A549 (cell line): ENCODE data around the gene ACTR5. TPM values are rescaled to one million over a fixed set of nuclear protein-coding genes. Genes with fewer than 3 reads are reported as not detected.
"Not testable (repeated sequence)": the region's sequence is repeated elsewhere in the genome, so short reads cannot be mapped to it uniquely, and the experiment has no call there.

ENCODE experiments used
- ATAC-seq, 2 experiments: fragments of 200-7000 bp in 1 of 2; fragments of >200 bp in 1 of 2; cut with Nextera tagmentation in 1 of 2; cut with Tn5 transposase in 1 of 2; 3 replicates each; pipeline versions ENCODE4 v1.8.0 to v1.9.1; 2018 to 2020; ENCODE audit warnings: mild to moderate bottlenecking in 1 of 2, moderate library complexity in 1 of 2
- CTCF ChIA-PET: fragments of 300-600 bp; sonication (Branson Sonifier 250); formaldehyde crosslinking; extraction: SDS; loops from one replicate; lab custom pipeline; 2021; ENCODE audit warnings: antibody characterized with exemption, inconsistent platforms; lab: Yijun Ruan, JAX
- POLR2A ChIA-PET: fragments of 350-600 bp; formaldehyde crosslinking; extraction: SDS; loops from one replicate; lab custom pipeline; 2021; ENCODE audit warnings: antibody characterized with exemption, inconsistent platforms; lab: Yijun Ruan, JAX
- DNase-seq, 2 experiments: peaks; one replicate each; pipeline versions ENCODE4 v3.0.0 to v3.0.0-alpha.2; 2011 to 2016; ENCODE audit warnings: low read depth in 1 of 2, low spot score in 1 of 2
- FAIRE-seq: peaks from 2 replicates; lab custom pipeline; 2011; peaks lifted over from hg19 to GRCh38; lab: Jason Lieb, UNC
- H3K27ac ChIP-seq, 2 experiments: fragments of >200 bp; sonication (Bioruptor Twin); formaldehyde crosslinking; 3 replicates each; pipeline ENCODE4 v1.5.1; 2016 to 2017
- H3K4me1 ChIP-seq: fragments of >200 bp; sonication (Bioruptor Twin); formaldehyde crosslinking; 3 replicates; pipeline ENCODE4 v1.6.1; 2016
- H3K4me2 ChIP-seq: fragments of >200 bp; sonication (Bioruptor Twin); formaldehyde crosslinking; 3 replicates; pipeline ENCODE4 v1.6.1; 2016
- H3K4me3 ChIP-seq: fragments of >200 bp; sonication (Bioruptor Twin); formaldehyde crosslinking; 3 replicates; pipeline ENCODE4 v1.5.1; 2016
- H3K9me3 ChIP-seq: fragments of >200 bp; sonication (Bioruptor Twin); formaldehyde crosslinking; 3 replicates; pipeline ENCODE4 v1.6.1; 2016
- ATOH8 ChIP-seq: fragments of 250-450 bp; sonication (Bioruptor Pico); IDR thresholded peaks from 2 replicates; pipeline ENCODE4 v1.5.0; 2020; ENCODE audit warnings: low read depth, mild to moderate bottlenecking, moderate library complexity
- BCL3 ChIP-seq: fragments of >200 bp; sonication (Bioruptor Twin); formaldehyde crosslinking; IDR thresholded peaks from 3 replicates; pipeline ENCODE4 v1.6.1; 2016
- CBX2 ChIP-seq: fragments of 200-600 bp; sonication (generic); IDR thresholded peaks from 2 replicates; pipeline ENCODE4 v1.6.1; 2016; ENCODE audit warnings: low read depth, mild to moderate bottlenecking, borderline replicate concordance
- CBX8 ChIP-seq: fragments of 200-600 bp; sonication (generic); IDR thresholded peaks from 2 replicates; pipeline ENCODE4 v1.6.1; 2016
- CEBPB ChIP-seq, 2 experiments: fragments of >200 bp in 1 of 2; sonication (Bioruptor Twin) in 1 of 2; formaldehyde crosslinking in 1 of 2; IDR thresholded peaks; 2 replicates each; pipeline ENCODE4 v1.6.1; 2012 to 2016
- CHD2 ChIP-seq: fragments of 150-350 bp; IDR thresholded peaks from 2 replicates; pipeline ENCODE4 v1.6.1; 2014; ENCODE audit warnings: low read length; ENCODE audit not compliant: partially characterized antibody
- EP300 ChIP-seq, 2 experiments: fragments of >200 bp; sonication (Bioruptor Twin); formaldehyde crosslinking; IDR thresholded peaks; 2 replicates in 1 of 2; 3 replicates in 1 of 2; pipeline ENCODE4 v1.6.1; 2016 to 2017
- FOSL2 ChIP-seq, 2 experiments: fragments of 450-650 bp in 1 of 2; fragments of >200 bp in 1 of 2; sonication (Bioruptor Twin) in 1 of 2; formaldehyde crosslinking; IDR thresholded peaks; 2 replicates each; pipeline versions ENCODE4 v1.5.0 to v1.6.1; 2016 to 2020; ENCODE audit warnings: mild to moderate bottlenecking in 1 of 2, moderate library complexity in 1 of 2
- HOXA7 ChIP-seq: fragments of 250-450 bp; sonication (Bioruptor Pico); IDR thresholded peaks from 2 replicates; pipeline ENCODE4 v1.5.0; 2020; ENCODE audit warnings: mild to moderate bottlenecking, moderate library complexity
- JUN ChIP-seq, 2 experiments: fragments of >200 bp; sonication (Bioruptor Twin); formaldehyde crosslinking; IDR thresholded peaks; 2 replicates in 1 of 2; 3 replicates in 1 of 2; pipeline ENCODE4 v1.6.1; 2016 to 2017
- JUNB ChIP-seq: fragments of >200 bp; sonication (Bioruptor Twin); formaldehyde crosslinking; IDR thresholded peaks from 2 replicates; pipeline ENCODE4 v1.6.1; 2016
- KDM1A ChIP-seq: fragments of 200-600 bp; sonication (generic); IDR thresholded peaks from 2 replicates; pipeline ENCODE4 v1.6.1; 2016; ENCODE audit warnings: low read depth, mild to moderate bottlenecking
- KDM5A ChIP-seq: fragments of 200-600 bp; sonication (generic); IDR thresholded peaks from 2 replicates; pipeline ENCODE4 v1.6.1; 2016; ENCODE audit warnings: antibody characterized with exemption, mild to moderate bottlenecking
- MAFK ChIP-seq: fragments of 450-650 bp; IDR thresholded peaks from 2 replicates; pipeline ENCODE4 v1.6.1; 2014; ENCODE audit not compliant: partially characterized antibody
- MAX ChIP-seq: IDR thresholded peaks from 2 replicates; pipeline ENCODE4 v1.6.1; 2012
- NPAS2 ChIP-seq: fragments of 250-450 bp; sonication (Bioruptor Pico); IDR thresholded peaks from 2 replicates; pipeline ENCODE4 v1.8.0; 2022; ENCODE audit warnings: mild to moderate bottlenecking, moderate library complexity, borderline replicate concordance
- POLR2A ChIP-seq: IDR thresholded peaks from 2 replicates; pipeline ENCODE4 v1.6.1; 2012; ENCODE audit warnings: mild to moderate bottlenecking, low read length
- RCOR1 ChIP-seq: fragments of 150-350 bp; IDR thresholded peaks from 2 replicates; pipeline ENCODE4 v1.6.1; 2014; ENCODE audit warnings: antibody characterized with exemption, low read length, low read depth
- SMC3 ChIP-seq: fragments of >200 bp; sonication (Bioruptor Twin); formaldehyde crosslinking; IDR thresholded peaks from 3 replicates; pipeline ENCODE4 v1.6.1; 2018; ENCODE audit warnings: inconsistent platforms
- USF2 ChIP-seq: fragments of 450-650 bp; IDR thresholded peaks from 2 replicates; pipeline ENCODE4 v1.6.1; 2014; ENCODE audit warnings: antibody characterized with exemption
- ZC3H11A ChIP-seq: fragments of 450-650 bp; IDR thresholded peaks from 2 replicates; pipeline ENCODE4 v1.6.1; 2014; ENCODE audit warnings: antibody characterized with exemption, mild to moderate bottlenecking
- WGBS: methylation state at CpG from one replicate; pipeline ENCODE4 v1.1.6; 2017; ENCODE audit errors: missing lambda C conversion rate; 5-methylcytosine and 5-hydroxymethylcytosine counted together
- polyA plus RNA-seq, 4 experiments: library from polyadenylated mRNA; depleted of rRNA in 3 of 4; stranded (reverse); fragments of >200 nt; fragmentation: RNase III in 1 of 4; extraction: RNeasy Plus Mini Kit Qiagen cat#74134 plus additional on column Dnase treatment in 1 of 4; gene quantifications; 2 replicates in 3 of 4; 3 replicates in 1 of 4; pipeline ENCODE4 v1.2.3, GENCODE V29; 2011 to 2017

Gene ACTR5
- polyA plus RNA-seq, 2 of the 4 experiments (the other 2 are of a cell fraction): 9.3 to 11.9 TPM

GRCh38 chr20:38791291-38791690 lies 43.0 kb downstream of the ACTR5 start:
- CTCF ChIA-PET: interaction anchor here (0.7 to 7.0 kb wide), 34 partner anchors 7 to 259 kb away, joined by 3 to 80 read pairs (median 5); partner anchors contain the start of genes ACTR5 and PPP1R16B
- no peak overlapping the region for H3K4me3 ChIP-seq
- no peak for DNase-seq
- 68% methylated on average over 3 of the region's 3 CpGs for WGBS
- TF ChIP-seq HOXA7 (CRISPR knock-in tag): no peak
- TF ChIP-seq MAX: no peak
- TF ChIP-seq FOSL2 (IDR thresholded peaks at IDR 0.05): no peak
- TF ChIP-seq FOSL2 (CRISPR knock-in tag; IDR thresholded peaks at IDR 0.05): no peak
- TF ChIP-seq ZC3H11A: no peak
- no peak for TF ChIP-seq CEBPB (IDR thresholded peaks at IDR 0.05)
- TF ChIP-seq CHD2: no peak
- no peak for TF ChIP-seq ATOH8 (CRISPR knock-in tag)
- no peak for TF ChIP-seq RCOR1
- no peak for TF ChIP-seq POLR2A
- no peak for TF ChIP-seq NPAS2
- no peak for TF ChIP-seq BCL3
- TF ChIP-seq EP300 (IDR thresholded peaks at IDR 0.05): no peak
- TF ChIP-seq JUN (IDR thresholded peaks at IDR 0.05): no peak
- TF ChIP-seq CBX8: no peak
- TF ChIP-seq KDM1A: no peak
- TF ChIP-seq USF2: no peak
- TF ChIP-seq KDM5A: no peak
- TF ChIP-seq, all 56 proteins: peak for 0
- ATAC-seq (no peak), FAIRE-seq (no peak)
- H3K9me3 ChIP-seq: peaks cover 4% of the 10 kb centered on the region; the same call in 1 of the 3 replicates
- no peak overlapping the region for H3K27ac ChIP-seq
- H3K4me1 ChIP-seq: peaks cover 4% of the 10 kb centered on the region; the same call in 1 of the 3 replicates
- POLR2A ChIA-PET: no interaction called here
- no peak overlapping the region for H3K4me2 ChIP-seq

GRCh38 chr20:38791940-38792339 lies 43.7 kb downstream of the ACTR5 start:
- Histone ChIP-seq H3K4me2 (no peak overlapping the region), H3K4me1 (peaks cover 4% of the 10 kb centered on the region; the same call in 1 of the 3 replicates), H3K9me3 (peaks cover 4% of the 10 kb centered on the region; the same call in 1 of the 3 replicates), H3K27ac (no peak overlapping the region), H3K4me3 (no peak overlapping the region)
- CTCF ChIA-PET: interaction anchor here (0.9 to 7.0 kb wide), 7 partner anchors 13 to 145 kb away, joined by 3 to 80 read pairs (median 10); partner anchors contain the start of gene PPP1R16B
- DNase-seq (no peak), ATAC-seq (no peak), FAIRE-seq (no peak)
- POLR2A ChIA-PET: no interaction called here
- WGBS: 88% methylated on average over 1 of the region's 1 CpG
- no peak for TF ChIP-seq MAFK
- TF ChIP-seq CBX2: no peak
- TF ChIP-seq JUNB: no peak
- TF ChIP-seq SMC3: no peak

GRCh38 chr20:38794057-38794456 lies 45.8 kb downstream of the ACTR5 start:
- FAIRE-seq, H3K4me1 ChIP-seq, POLR2A ChIA-PET, H3K9me3 ChIP-seq, ATAC-seq, H3K4me3 ChIP-seq, DNase-seq, H3K4me2 ChIP-seq, H3K27ac ChIP-seq: not testable (repeated sequence)
- CTCF ChIA-PET: interaction anchor here (0.6 to 7.0 kb wide), 3 partner anchors 27 to 304 kb away, joined by 3 to 51 read pairs (median 5); no protein-coding TSS in a partner anchor
- 57% methylated on average over 5 of the region's 5 CpGs for WGBS
